Tibial nerve (tissue), 3 donors: ENCODE results near the gene VAMP1.

ENCODE experiments used
- CTCF ChIP-seq, 5 experiments: fragments of 200-600 bp in 3 of 5; fragments of 450-650 bp in 2 of 5; sonication (generic) in 3 of 5; IDR thresholded peaks; one replicate each; pipeline ENCODE4 v1.5.1; 2016 to 2019; ENCODE audit warnings: antibody characterized with exemption in 5 of 5, mild to moderate bottlenecking in 3 of 5, moderate library complexity in 2 of 5
- POLR2A ChIP-seq, 2 donors: fragments of 450-650 bp; IDR thresholded peaks; one replicate each; pipeline ENCODE4 v1.6.1; 2017; ENCODE audit warnings: antibody characterized with exemption in 2 of 2, mild to moderate bottlenecking in 2 of 2, moderate library complexity in 2 of 2

GRCh38 chr12:6425590-6426531 is 44.6 kb downstream of the VAMP1 start:
- TF ChIP-seq CTCF (IDR thresholded peaks at IDR 0.05), result no peak
- no peak for TF ChIP-seq POLR2A (IDR thresholded peaks at IDR 0.05)
